CD4-positive, alpha-beta memory T cell (primary cell): ENCODE results near the gene RASA3. TPM values are rescaled to one million over a fixed set of nuclear protein-coding genes. Genes with fewer than 3 reads are reported as not detected.

Source experiments
- CTCF ChIA-PET: fragments of 350-600 bp; sonication (Branson Sonifier 250); formaldehyde crosslinking; loops from one replicate; lab custom pipeline; 2021; ENCODE audit warnings: inconsistent platforms; ENCODE audit not compliant: partially characterized antibody; lab: Charles Lee
- POLR2A ChIA-PET: fragments of 350-600 bp; sonication (Branson Sonifier 250); formaldehyde crosslinking; loops from one replicate; lab custom pipeline; 2021; ENCODE audit not compliant: partially characterized antibody; lab: Charles Lee
- DNase-seq, 5 donors: peaks; one replicate each; pipeline versions ENCODE4 v3.0.0 to v3.0.0-alpha.2; 2020 to 2022; ENCODE audit warnings: mixed read lengths in 1 of 5
- H3K27ac ChIP-seq: one replicate; pipeline ENCODE4 v1.7.0; 2013; ENCODE audit warnings: low read depth, low read length
- H3K27me3 ChIP-seq: 2 replicates; pipeline ENCODE4 v1.7.0; 2013; ENCODE audit warnings: mild to moderate bottlenecking, low read length, moderate library complexity; ENCODE audit not compliant: insufficient read depth
- H3K36me3 ChIP-seq: 2 replicates; pipeline ENCODE4 v1.7.0; 2013; ENCODE audit warnings: mild to moderate bottlenecking, low read length, moderate library complexity; ENCODE audit not compliant: insufficient read depth
- H3K4me1 ChIP-seq: 2 replicates; pipeline ENCODE4 v1.7.0; 2013; ENCODE audit warnings: mild to moderate bottlenecking, low read length, moderate library complexity; ENCODE audit not compliant: insufficient read depth
- H3K4me3 ChIP-seq, 2 donors: one replicate each; pipeline ENCODE4 v1.7.0; 2013; ENCODE audit warnings: low read length in 2 of 2, mild to moderate bottlenecking in 1 of 2
- H3K9me3 ChIP-seq, 2 donors: one replicate each; pipeline ENCODE4 v1.7.0; 2013; ENCODE audit warnings: low read length in 2 of 2, control low read depth in 1 of 2; ENCODE audit not compliant: control insufficient read depth in 1 of 2
- H3K27ac Mint-ChIP-seq, 7 donors: one replicate each; pipeline ENCODE4 v1.8.0; 2020 to 2021; ENCODE audit warnings: mixed read lengths in 7 of 7, mild to moderate bottlenecking in 6 of 7, inconsistent platforms in 3 of 7, moderate library complexity in 3 of 7
- H3K27me3 Mint-ChIP-seq, 2 donors: one replicate each; pipeline ENCODE4 v1.8.0; 2020 to 2021; ENCODE audit warnings: mixed read lengths in 2 of 2
- H3K36me3 Mint-ChIP-seq, 2 donors: one replicate each; pipeline ENCODE4 v1.8.0; 2020 to 2021; ENCODE audit warnings: mixed read lengths in 2 of 2, inconsistent platforms in 1 of 2, mild to moderate bottlenecking in 1 of 2
- H3K4me1 Mint-ChIP-seq, 4 donors: one replicate each; pipeline ENCODE4 v1.8.0; 2020 to 2021; ENCODE audit warnings: mixed read lengths in 4 of 4, mild to moderate bottlenecking in 1 of 4
- H3K4me3 Mint-ChIP-seq, 8 donors: one replicate each; pipeline ENCODE4 v1.8.0; 2020 to 2021; ENCODE audit warnings: mixed read lengths in 8 of 8, mild to moderate bottlenecking in 7 of 8, moderate library complexity in 6 of 8, inconsistent platforms in 3 of 8
- H3K9me3 Mint-ChIP-seq, 8 donors: one replicate each; pipeline ENCODE4 v1.8.0; 2020 to 2021; ENCODE audit warnings: mixed read lengths in 8 of 8, mild to moderate bottlenecking in 5 of 8, inconsistent platforms in 3 of 8, moderate library complexity in 1 of 8
- intact Hi-C: fragments of 100-400 bp; cut with micrococcal nuclease; formaldehyde crosslinking; loops from one replicate; pipeline ENCODE4 v1.15.1; 2023
- polyA plus RNA-seq, 2 donors: library from polyadenylated mRNA; unstranded; fragments of 300-500 nt; fragmentation: Illumina TruSeq; gene quantifications; one replicate each; pipeline ENCODE4 v1.2.3, GENCODE V29; 2021
- total RNA-seq, 2 experiments: library from RNA; stranded (reverse); gene quantifications; one replicate each; pipeline ENCODE4 v1.2.3, GENCODE V29; 2021

The RASA3 gene
- total and polyA plus RNA-seq, 4 experiments from 2014 or later: 65.5 to 174 (median 156) TPM

GRCh38 chr13:114017028-114017630 is 115.3 kb downstream of the RASA3 start:
- Mint-ChIP-seq H3K36me3 (peaks cover 33 to 45% of the 10 kb centered on the region in 2 donors), H3K9me3 (peaks cover 0 to 13% (median 0%) of the 10 kb centered on the region in 8 donors), H3K4me1 (no peaks in the 10 kb centered on the region), H3K4me3 (no peak overlapping the region), H3K27ac (peak overlapping the region in 4 of 7 donors; percentile 62 to 86 (median 76)), H3K27me3 (no peaks in the 10 kb centered on the region)
- Histone ChIP-seq H3K27me3 (no peaks in the 10 kb centered on the region), H3K9me3 (no peaks in the 10 kb centered on the region), H3K27ac (no peak overlapping the region), H3K4me1 (no peaks in the 10 kb centered on the region), H3K36me3 (peaks cover 92% of the 10 kb centered on the region), H3K4me3 (no peak overlapping the region)
- POLR2A ChIA-PET: no interaction called here
- CTCF ChIA-PET: no interaction called here
- DNase-seq: no peak
- intact Hi-C loops: no loop called here

GRCh38 chr13:114016321-114017027 is 115.9 kb downstream of the RASA3 start:
- Histone ChIP-seq H3K4me3 (no peak overlapping the region), H3K27me3 (no peaks in the 10 kb centered on the region), H3K27ac (no peak overlapping the region), H3K36me3 (peaks cover 90% of the 10 kb centered on the region), H3K4me1 (no peaks in the 10 kb centered on the region), H3K9me3 (no peaks in the 10 kb centered on the region)
- intact Hi-C loops: no loop called here
- Mint-ChIP-seq H3K36me3 (peaks cover 32 to 39% of the 10 kb centered on the region in 2 donors), H3K4me1 (no peaks in the 10 kb centered on the region), H3K4me3 (peak overlapping the region in 1 of 8 donors; percentile 60), H3K27ac (peak overlapping the region in 4 of 7 donors; percentile 62 to 77 (median 75)), H3K9me3 (peaks cover 0 to 11% (median 0%) of the 10 kb centered on the region in 8 donors), H3K27me3 (no peaks in the 10 kb centered on the region)
- POLR2A ChIA-PET: interaction anchor here (0.8 kb wide), 2 partner anchors 115 to 150 kb away, joined by 3 read pairs; no protein-coding TSS in a partner anchor
- CTCF ChIA-PET: no interaction called here
- no peak for DNase-seq

GRCh38 chr13:114015969-114016295 is 116.5 kb downstream of the RASA3 start:
- Mint-ChIP-seq H3K27ac (peak overlapping the region in 3 of 7 donors; percentile 57 to 77 (median 75)), H3K36me3 (peaks cover 27 to 37% of the 10 kb centered on the region in 2 donors), H3K4me3 (peak overlapping the region in 1 of 8 donors; percentile 60), H3K9me3 (peaks cover 0 to 13% (median 0%) of the 10 kb centered on the region in 8 donors), H3K4me1 (peaks cover 1 to 3% (median 2%) of the 10 kb centered on the region in 4 donors), H3K27me3 (no peaks in the 10 kb centered on the region)
- no peaks in the 10 kb centered on the region for H3K9me3 ChIP-seq
- intact Hi-C loops: no loop called here
- no peak for DNase-seq
- peaks cover 90% of the 10 kb centered on the region for H3K36me3 ChIP-seq
- ChIA-PET POLR2A (interaction anchor here (0.8 kb wide), 2 partner anchors 115 to 151 kb away, joined by 3 read pairs; no protein-coding TSS in a partner anchor), CTCF (no interaction called here)
- no peaks in the 10 kb centered on the region for H3K27me3 ChIP-seq
- H3K4me3 ChIP-seq: no peak overlapping the region
- H3K27ac ChIP-seq: no peak overlapping the region
- no peaks in the 10 kb centered on the region for H3K4me1 ChIP-seq

GRCh38 chr13:114015111-114015968 is 117.1 kb downstream of the RASA3 start:
- H3K27me3 Mint-ChIP-seq: no peaks in the 10 kb centered on the region
- DNase-seq: no peak
- H3K27ac Mint-ChIP-seq: peak overlapping the region in 1 of 7 donors; percentile 70

GRCh38 chr13:114013952-114014629 is 118.3 kb downstream of the RASA3 start:
- Mint-ChIP-seq H3K4me3 (no peak overlapping the region), H3K36me3 (peaks cover 20 to 35% of the 10 kb centered on the region in 2 donors), H3K27ac (no peak overlapping the region), H3K27me3 (no peaks in the 10 kb centered on the region), H3K9me3 (peaks cover 0 to 12% (median 0%) of the 10 kb centered on the region in 8 donors), H3K4me1 (peaks cover 2 to 6% (median 4%) of the 10 kb centered on the region in 4 donors)
- ChIA-PET CTCF (no interaction called here), POLR2A (no interaction called here)
- no peak for DNase-seq
- Histone ChIP-seq H3K4me1 (no peaks in the 10 kb centered on the region), H3K36me3 (peaks cover 94% of the 10 kb centered on the region), H3K27me3 (no peaks in the 10 kb centered on the region), H3K9me3 (no peaks in the 10 kb centered on the region), H3K4me3 (no peak overlapping the region), H3K27ac (no peak overlapping the region)
- intact Hi-C loops: no loop called here

More at GRCh38 chr13:114015111-114015968, 117.1 kb downstream of the RASA3 start:
- no peaks in the 10 kb centered on the region for H3K4me1 ChIP-seq
- no peak overlapping the region for H3K4me3 Mint-ChIP-seq
- no peak overlapping the region for H3K27ac ChIP-seq
- no peaks in the 10 kb centered on the region for H3K9me3 ChIP-seq
- H3K36me3 ChIP-seq: peaks cover 87% of the 10 kb centered on the region
- no peak overlapping the region for H3K4me3 ChIP-seq
- intact Hi-C loops: no loop called here
- H3K27me3 ChIP-seq: no peaks in the 10 kb centered on the region
- ChIA-PET CTCF (no interaction called here), POLR2A (interaction anchor here (0.8 kb wide), 2 partner anchors 116 to 151 kb away, joined by 3 read pairs; no protein-coding TSS in a partner anchor)
- peaks cover 0 to 12% (median 0%) of the 10 kb centered on the region in 8 donors for H3K9me3 Mint-ChIP-seq
- H3K4me1 Mint-ChIP-seq: peaks cover 2 to 6% (median 4%) of the 10 kb centered on the region in 4 donors
- H3K36me3 Mint-ChIP-seq: peaks cover 21 to 34% of the 10 kb centered on the region in 2 donors

- Mint-ChIP-seq H3K4me1 (peaks cover 2 to 6% (median 4%) of the 10 kb centered on the region in 4 donors), H3K27ac (no peak overlapping the region), H3K36me3 (peaks cover 18 to 33% of the 10 kb centered on the region in 2 donors), H3K4me3 (no peak overlapping the region), H3K27me3 (no peaks in the 10 kb centered on the region), H3K9me3 (peaks cover 0 to 12% (median 0%) of the 10 kb centered on the region in 8 donors)
- DNase-seq: no peak
- Histone ChIP-seq H3K4me3 (no peak overlapping the region), H3K27ac (no peak overlapping the region), H3K36me3 (peaks cover 90% of the 10 kb centered on the region), H3K4me1 (no peaks in the 10 kb centered on the region), H3K27me3 (no peaks in the 10 kb centered on the region), H3K9me3 (no peaks in the 10 kb centered on the region)
- ChIA-PET POLR2A (no interaction called here), CTCF (no interaction called here)
- intact Hi-C loops: no loop called here
Observed at GRCh38 chr13:114013336-114013735, 119.1 kb downstream of the RASA3 start.
